Sciatic nerve (tissue), 2 donors: Measurements from ENCODE around the gene MKNK2. TPM values are rescaled to one million over a fixed set of nuclear protein-coding genes. Genes with fewer than 3 reads are reported as not detected.
A peak's percentile ranks its signal among the peaks of the same experiment; 100 is the strongest.

Experiments
- ATAC-seq: fragments of 200-7000 bp; cut with Tn5 transposase; one replicate; pipeline ENCODE4 v1.9.1; 2020; ENCODE audit warnings: mild to moderate bottlenecking, moderate library complexity
- DNase-seq: peaks from one replicate; pipeline ENCODE4 v3.0.0-alpha.2; 2020; ENCODE audit warnings: low spot score
- intact Hi-C: fragments of 100-400 bp; cut with DNase I; formaldehyde crosslinking; loops from one replicate; pipeline ENCODE4 v1.14.2; 2022
- total RNA-seq: library from RNA; stranded (reverse); fragmentation: NEBNext Ultra II Directional; extraction: Animal tissue kit (Norgen Biotek cat#: 25700); gene quantifications from one replicate; pipeline ENCODE4 v1.2.1, GENCODE V29; 2021
- donor health status: DM: no; HTN: no; CAD: no.
- donor health status: DM: no; HTN: no; CAD: no.

MKNK2 gene
- total RNA-seq, 1 donor from 2014 or later = 140 TPM

GRCh38 chr19:2047449-2048103 lies 3.5 kb downstream of the MKNK2 start:
- intact Hi-C loops = no loop called here
- DNase-seq (peak; percentile 70), ATAC-seq (no peak)

GRCh38 chr19:2047076-2047448 lies 4.0 kb downstream of the MKNK2 start:
- ATAC-seq (no peak), DNase-seq (no peak)
- intact Hi-C loops = no loop called here

GRCh38 chr19:2046046-2046907 lies 4.8 kb downstream of the MKNK2 start:
- DNase-seq (peak; percentile 53), ATAC-seq (no peak)
- intact Hi-C loops = no loop called here

- intact Hi-C loops = no loop called here
Observed at GRCh38 chr19:2045501-2046045, 5.5 kb downstream of the MKNK2 start.

GRCh38 chr19:2044709-2045500 lies 6.1 kb downstream of the MKNK2 start:
- DNase-seq = no peak
- no peak for ATAC-seq
- intact Hi-C loops = no loop called here

More at GRCh38 chr19:2045501-2046045, 5.5 kb downstream of the MKNK2 start:
- peak; percentile 66 for DNase-seq
- no peak for ATAC-seq

GRCh38 chr19:2043961-2044708 lies 6.9 kb downstream of the MKNK2 start:
- intact Hi-C loops = no loop called here
- DNase-seq (peak; percentile 68), ATAC-seq (no peak)

GRCh38 chr19:2043251-2043641 lies 7.8 kb downstream of the MKNK2 start:
- intact Hi-C loops = no loop called here
- peak; percentile 68 for DNase-seq
- no peak for ATAC-seq

- peak; percentile 80 for DNase-seq
- intact Hi-C loops = no loop called here
- peak; percentile 1 for ATAC-seq
Observed at GRCh38 chr19:2042485-2043250, 8.4 kb downstream of the MKNK2 start.

- peak; percentile 99 for DNase-seq
- ATAC-seq = peak; percentile 89
- intact Hi-C loops = no loop called here
Observed at GRCh38 chr19:2041683-2042484, 9.2 kb downstream of the MKNK2 start.

GRCh38 chr19:2041433-2041682 lies 9.7 kb downstream of the MKNK2 start:
- DNase-seq (peak; percentile 77), ATAC-seq (no peak)
- intact Hi-C loops = no loop called here

GRCh38 chr19:2040647-2041432 lies 10.2 kb downstream of the MKNK2 start:
- DNase-seq (no peak), ATAC-seq (no peak)
- intact Hi-C loops = no loop called here

GRCh38 chr19:2039959-2040646 lies 10.9 kb downstream of the MKNK2 start:
- intact Hi-C loops = no loop called here
- DNase-seq = peak; percentile 65

GRCh38 chr19:2039089-2039958 lies 11.7 kb downstream of the MKNK2 start:
- DNase-seq (peak; percentile 65), ATAC-seq (no peak)
- intact Hi-C loops = no loop called here

More at GRCh38 chr19:2039959-2040646, 10.9 kb downstream of the MKNK2 start:
- ATAC-seq = no peak

GRCh38 chr19:2038284-2039088 lies 12.6 kb downstream of the MKNK2 start:
- intact Hi-C loops = no loop called here
- ATAC-seq = no peak
- DNase-seq = peak; percentile 63
